HepG2 (cell line): ENCODE data around the gene CARMIL1. TPM values are rescaled to one million over a fixed set of nuclear protein-coding genes. Genes with fewer than 3 reads are reported as not detected.

Source experiments
- ATAC-seq: fragments of 200-7000 bp; cut with Tn5 transposase; 3 replicates; pipeline ENCODE4 v1.9.1; 2020; ENCODE audit warnings: mild to moderate bottlenecking, moderate library complexity
- BruUV-seq: library from RNA; stranded (reverse); fragments of 400-500 nt; replicated peaks from 2 replicates; lab custom pipeline; 2021; lab: Mats Ljungman, UMichigan
- CTCF ChIA-PET: fragments of 300-600 bp; formaldehyde crosslinking; extraction: SDS; loops from one replicate; lab custom pipeline; 2021; ENCODE audit warnings: low total read pairs, inconsistent platforms, low intra/inter-chr PET ratio; lab: Yijun Ruan, JAX
- POLR2A ChIA-PET: fragments of 350-600 bp; sonication (Branson Sonifier 250); formaldehyde crosslinking; loops from one replicate; lab custom pipeline; 2020; ENCODE audit warnings: antibody characterized with exemption, inconsistent platforms; lab: Yijun Ruan, JAX
- DNase-seq: peaks from one replicate; pipeline ENCODE4 v3.0.0-alpha.2; 2015; ENCODE audit warnings: low spot score
- FAIRE-seq: peaks from 3 replicates; lab custom pipeline; 2011; peaks lifted over from hg19 to GRCh38; lab: Jason Lieb, UNC
- H2AFZ ChIP-seq: one replicate; pipeline ENCODE4 v1.6.1; 2011; ENCODE audit warnings: low read length, inconsistent platforms
- H3K27ac ChIP-seq: fragments of 300-600 bp; 3 replicates; pipeline ENCODE4 v1.8.0; 2011; ENCODE audit warnings: mixed run types, mild to moderate bottlenecking, mixed read lengths, low read length, inconsistent platforms; ENCODE audit not compliant: insufficient read depth; ENCODE audit errors: extremely low read length
- H3K27me3 ChIP-seq, 2 experiments: fragments of 200-600 bp in 1 of 2; 2 replicates in 1 of 2; 3 replicates in 1 of 2; pipeline versions ENCODE4 v1.6.0 to v1.8.0; 2011; ENCODE audit warnings: low read length in 2 of 2, mild to moderate bottlenecking in 2 of 2, moderate library complexity in 2 of 2, inconsistent platforms in 1 of 2; ENCODE audit not compliant: insufficient read depth in 2 of 2, control insufficient read depth in 1 of 2
- H3K36me3 ChIP-seq, 2 experiments: fragments of 200-600 bp in 1 of 2; replicated peaks in 1 of 2; 2 replicates in 1 of 2; 3 replicates in 1 of 2; pipeline versions ENCODE4 v1.5.1 to v1.8.0; 2011; ENCODE audit warnings: low read length in 2 of 2, inconsistent platforms in 1 of 2; ENCODE audit not compliant: insufficient read depth in 2 of 2, control insufficient read depth in 1 of 2
- H3K4me1 ChIP-seq: 2 replicates; pipeline ENCODE4 v1.5.1; 2012; ENCODE audit warnings: low read length, inconsistent platforms; ENCODE audit not compliant: insufficient read depth
- H3K4me2 ChIP-seq: 2 replicates; pipeline ENCODE4 v1.6.0; 2011; ENCODE audit warnings: low read depth, low read length, inconsistent platforms
- H3K4me3 ChIP-seq, 3 experiments: fragments of 200-600 bp in 1 of 3; sonication (generic), shearing (Covaris generic) in 1 of 3; replicated peaks in 1 of 3; 2 replicates each; pipeline ENCODE4 v1.5.1; 2011 to 2016; ENCODE audit warnings: low read length in 3 of 3, inconsistent platforms in 2 of 3, low read depth in 2 of 3, mild to moderate bottlenecking in 2 of 3, control low read depth in 1 of 3, mixed read lengths in 1 of 3; ENCODE audit not compliant: insufficient read depth in 1 of 3
- H3K79me2 ChIP-seq: one replicate; pipeline ENCODE4 v1.6.1; 2011; ENCODE audit warnings: low read length, inconsistent platforms; ENCODE audit not compliant: insufficient read depth
- H3K9ac ChIP-seq: 2 replicates; pipeline ENCODE4 v1.6.0; 2011; ENCODE audit warnings: mild to moderate bottlenecking, low read depth, low read length, inconsistent platforms; ENCODE audit not compliant: insufficient read depth
- H3K9me3 ChIP-seq: 2 replicates; pipeline ENCODE4 v1.5.1; 2012; ENCODE audit warnings: mild to moderate bottlenecking, low read length
- H4K20me1 ChIP-seq: 2 replicates; pipeline ENCODE4 v1.6.0; 2011; ENCODE audit warnings: inconsistent platforms, mild to moderate bottlenecking, low read length, moderate library complexity; ENCODE audit not compliant: insufficient read depth
- ATF1 ChIP-seq: IDR thresholded peaks from 2 replicates; pipeline ENCODE4 v1.6.1; 2016; ENCODE audit warnings: mild to moderate bottlenecking, control low read depth
- DMAP1 ChIP-seq: IDR thresholded peaks from 2 replicates; pipeline ENCODE4 v1.6.1; 2016
- GABPB1 ChIP-seq: IDR thresholded peaks from 2 replicates; pipeline ENCODE4 v1.6.1; 2016; ENCODE audit warnings: mild to moderate bottlenecking, missing genetic modification reagents, moderate library complexity, missing compliant biosample characterization
- KLF9 ChIP-seq: IDR thresholded peaks from 2 replicates; pipeline ENCODE4 v1.6.1; 2016; ENCODE audit warnings: low read depth
- MATR3 ChIP-seq: sonication (generic); formaldehyde crosslinking; IDR thresholded peaks from 2 replicates; pipeline ENCODE4 v1.4.0; 2020; ENCODE audit warnings: missing genetic modification reagents
- MTF1 ChIP-seq: sonication (generic); formaldehyde crosslinking; IDR thresholded peaks from 2 replicates; pipeline ENCODE4 v1.5.0; 2020; ENCODE audit warnings: missing genetic modification reagents
- PHB2 ChIP-seq: fragments of 450-650 bp; IDR thresholded peaks from 2 replicates; pipeline ENCODE4 v1.6.1; 2018; ENCODE audit not compliant: partially characterized antibody
- PREB ChIP-seq: sonication (generic); formaldehyde crosslinking; IDR thresholded peaks from 2 replicates; pipeline ENCODE4 v1.4.0; 2020; ENCODE audit warnings: missing genetic modification reagents
- STAT5B ChIP-seq: sonication (generic); formaldehyde crosslinking; IDR thresholded peaks from 2 replicates; pipeline ENCODE4 v1.4.0; 2020; ENCODE audit warnings: missing genetic modification reagents
- TAF15 ChIP-seq: fragments of 200-400 bp; formaldehyde crosslinking; IDR thresholded peaks from one replicate; pipeline ENCODE4 v1.6.1; 2018; ENCODE audit warnings: mild to moderate bottlenecking, low read depth, low read length; ENCODE audit not compliant: poor library complexity, severe bottlenecking
- ZNF747 ChIP-seq: sonication (generic); formaldehyde crosslinking; IDR thresholded peaks from 2 replicates; pipeline ENCODE4 v1.8.1; 2023; ENCODE audit warnings: missing genetic modification reagents, mild to moderate bottlenecking, borderline replicate concordance
- ZNF780A ChIP-seq: sonication (generic); formaldehyde crosslinking; IDR thresholded peaks from 2 replicates; pipeline ENCODE4 v1.8.0; 2022; ENCODE audit warnings: mild to moderate bottlenecking, missing genetic modification reagents, moderate library complexity
- WGBS: methylation state at CpG from one replicate; pipeline ENCODE4 v1.1.6; 2017; ENCODE audit warnings: low lambda C conversion rate; 5-methylcytosine and 5-hydroxymethylcytosine counted together
- in situ Hi-C: cut with HindIII; loops from 2 replicates; pipeline ENCODE4 v1.10.0; 2017; ENCODE audit warnings: low pct_unique_long_range_greater_than_20kb; ENCODE audit not compliant: extremely low pct_ligation_motif_present
- intact Hi-C: fragments of 100-400 bp; cut with micrococcal nuclease; formaldehyde crosslinking; loops from one replicate; pipeline ENCODE4 v1.10.0; 2022; ENCODE audit not compliant: unreplicated experiment
- polyA plus RNA-seq, 8 experiments: library from polyadenylated mRNA; depleted of rRNA in 3 of 8; stranded (reverse) in 7 of 8; unstranded in 1 of 8; fragments of >200 nt; fragmentation: Illumina TruSeq in 4 of 8; extraction: Trizol in 4 of 8; gene quantifications; 2 replicates each; pipeline versions ENCODE4 v1.2.1 to v1.2.3, GENCODE V29; 2011 to 2016; ENCODE audit warnings: low read depth in 4 of 8, missing spikeins in 1 of 8, mixed read lengths in 1 of 8; ENCODE audit not compliant: insufficient read depth in 1 of 8
- total RNA-seq, 5 experiments: library from RNA; depleted of rRNA; stranded (reverse); fragments of >200 nt; fragmentation: Illumina TruSeq; extraction: Trizol; gene quantifications; 2 replicates each; pipeline ENCODE4 v1.2.3, GENCODE V29; 2016; ENCODE audit warnings: low read depth in 1 of 5
- TF ChIP-seq, protein P1 (sequence below): sonication (generic); formaldehyde crosslinking; conservative IDR thresholded peaks from 2 replicates; pipeline ENCODE4 v1.4.0; 2020; ENCODE audit warnings: missing genetic modification reagents
- TF ChIP-seq, protein P2 (sequence below): sonication (generic); formaldehyde crosslinking; IDR thresholded peaks from 2 replicates; pipeline ENCODE4 v1.5.0; 2020; ENCODE audit warnings: missing genetic modification reagents
- TF ChIP-seq, protein P3 (sequence below): IDR thresholded peaks from 2 replicates; pipeline ENCODE4 v1.6.1; 2012; ENCODE audit warnings: inconsistent platforms
- TF ChIP-seq, protein P4 (sequence below): sonication (generic); formaldehyde crosslinking; IDR thresholded peaks from 2 replicates; pipeline ENCODE4 v1.4.0; 2020; ENCODE audit warnings: mild to moderate bottlenecking, missing genetic modification reagents, borderline replicate concordance

Gene CARMIL1
- total and polyA plus RNA-seq, 2 of the 13 experiments (the other 11 are each of a cell fraction or from before 2014, with no cell fraction given), result 1.8 to 2.6 TPM

- intact Hi-C loops, result no loop called here
- TF ChIP-seq TAF15 (no peak), PHB2 (no peak), DMAP1 (CRISPR knock-in tag) (no peak), STAT5B (CRISPR knock-in tag) (no peak), ATF1 (no peak), MTF1 (CRISPR knock-in tag) (no peak), PREB (no peak), ZNF780A (CRISPR knock-in tag) (no peak), KLF9 (CRISPR knock-in tag) (no peak), ZNF747 (CRISPR knock-in tag) (no peak), MATR3 (CRISPR knock-in tag) (no peak), GABPB1 (CRISPR knock-in tag) (no peak)
- TF ChIP-seq, protein P1, sequence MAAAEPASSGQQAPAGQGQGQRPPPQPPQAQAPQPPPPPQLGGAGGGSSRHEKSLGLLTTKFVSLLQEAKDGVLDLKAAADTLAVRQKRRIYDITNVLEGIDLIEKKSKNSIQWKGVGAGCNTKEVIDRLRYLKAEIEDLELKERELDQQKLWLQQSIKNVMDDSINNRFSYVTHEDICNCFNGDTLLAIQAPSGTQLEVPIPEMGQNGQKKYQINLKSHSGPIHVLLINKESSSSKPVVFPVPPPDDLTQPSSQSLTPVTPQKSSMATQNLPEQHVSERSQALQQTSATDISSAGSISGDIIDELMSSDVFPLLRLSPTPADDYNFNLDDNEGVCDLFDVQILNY (CRISPR knock-in tag), result no peak
- TF ChIP-seq, protein P2, sequence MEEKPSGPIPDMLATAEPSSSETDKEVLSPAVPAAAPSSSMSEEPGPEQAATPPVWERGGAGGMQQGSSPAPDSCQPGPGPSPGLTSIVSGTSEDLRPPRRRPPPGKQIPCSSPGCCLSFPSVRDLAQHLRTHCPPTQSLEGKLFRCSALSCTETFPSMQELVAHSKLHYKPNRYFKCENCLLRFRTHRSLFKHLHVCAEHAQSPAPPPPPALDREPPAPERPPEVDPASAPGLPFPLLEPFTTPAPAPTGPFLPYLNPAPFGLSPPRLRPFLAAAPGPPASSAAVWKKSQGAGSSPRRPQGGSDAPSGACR (CRISPR knock-in tag), result no peak
- TF ChIP-seq, protein P3, sequence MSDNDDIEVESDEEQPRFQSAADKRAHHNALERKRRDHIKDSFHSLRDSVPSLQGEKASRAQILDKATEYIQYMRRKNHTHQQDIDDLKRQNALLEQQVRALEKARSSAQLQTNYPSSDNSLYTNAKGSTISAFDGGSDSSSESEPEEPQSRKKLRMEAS, result no peak
- TF ChIP-seq, protein P4, sequence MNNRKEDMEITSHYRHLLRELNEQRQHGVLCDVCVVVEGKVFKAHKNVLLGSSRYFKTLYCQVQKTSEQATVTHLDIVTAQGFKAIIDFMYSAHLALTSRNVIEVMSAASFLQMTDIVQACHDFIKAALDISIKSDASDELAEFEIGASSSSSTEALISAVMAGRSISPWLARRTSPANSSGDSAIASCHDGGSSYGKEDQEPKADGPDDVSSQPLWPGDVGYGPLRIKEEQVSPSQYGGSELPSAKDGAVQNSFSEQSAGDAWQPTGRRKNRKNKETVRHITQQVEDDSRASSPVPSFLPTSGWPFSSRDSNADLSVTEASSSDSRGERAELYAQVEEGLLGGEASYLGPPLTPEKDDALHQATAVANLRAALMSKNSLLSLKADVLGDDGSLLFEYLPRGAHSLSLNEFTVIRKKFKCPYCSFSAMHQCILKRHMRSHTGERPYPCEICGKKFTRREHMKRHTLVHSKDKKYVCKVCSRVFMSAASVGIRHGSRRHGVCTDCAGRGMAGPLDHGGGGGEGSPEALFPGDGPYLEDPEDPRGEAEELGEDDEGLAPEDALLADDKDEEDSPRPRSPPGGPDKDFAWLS (CRISPR knock-in tag), result no peak
- TF ChIP-seq, all 625 proteins: peak for 0
- Histone ChIP-seq H3K9me3 (no peaks in the 10 kb centered on the region), H2AFZ (no peak overlapping the region), H3K4me3 (no peak overlapping the region), H4K20me1 (no peaks in the 10 kb centered on the region), H3K27ac (no peak overlapping the region), H3K79me2 (no peaks in the 10 kb centered on the region), H3K4me2 (no peak overlapping the region), H3K36me3 (no peaks in the 10 kb centered on the region), H3K9ac (no peak overlapping the region), H3K27me3 (no peaks in the 10 kb centered on the region), H3K4me1 (no peaks in the 10 kb centered on the region)
- WGBS, result 90% methylated on average over 2 of the region's 2 CpGs
- CTCF ChIA-PET, result no interaction called here
- POLR2A ChIA-PET, result interaction anchor here (0.7 kb wide), 1 partner anchor 906 kb away, joined by 3 read pairs; no protein-coding TSS in a partner anchor
- ATAC-seq, result no peak
- BruUV-seq, result no TSS peak
- in situ Hi-C loops, result no loop called here
- no peak for FAIRE-seq
- no peak for DNase-seq
Measured at GRCh38 chr6:25288518-25288917, 9.3 kb downstream of the CARMIL1 start.
